Medulla oblongata (tissue), 1 donor: ENCODE measurements around the gene ELOVL4.
A peak's percentile ranks its signal among the peaks of the same experiment; 100 is the strongest.

ENCODE experiments used
- DNase-seq: peaks from one replicate; pipeline ENCODE4 v3.0.0-alpha.2; 2015; ENCODE audit errors: extremely low spot score

Gene ELOVL4

DNA sequence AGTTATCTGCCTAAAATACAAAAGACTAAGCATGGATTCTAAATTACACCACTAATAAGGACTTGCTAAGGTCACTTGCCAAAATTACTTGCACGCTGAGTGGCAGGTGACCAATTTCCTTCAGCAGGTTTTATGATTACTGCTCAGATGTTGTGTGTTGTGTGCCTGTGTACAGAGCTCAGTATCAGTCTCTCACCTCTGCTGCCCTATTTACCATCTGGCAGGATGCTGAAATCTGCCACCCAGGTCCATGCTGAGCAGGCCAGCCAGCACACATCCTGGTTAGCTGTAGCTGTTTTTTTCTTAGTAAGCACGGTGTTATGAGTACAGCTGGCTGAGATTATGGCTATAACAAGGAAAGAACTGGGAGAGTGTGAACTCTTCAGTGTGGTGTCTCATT is 34.0 kb downstream of the ELOVL4 start:
- no peak for DNase-seq

DNA sequence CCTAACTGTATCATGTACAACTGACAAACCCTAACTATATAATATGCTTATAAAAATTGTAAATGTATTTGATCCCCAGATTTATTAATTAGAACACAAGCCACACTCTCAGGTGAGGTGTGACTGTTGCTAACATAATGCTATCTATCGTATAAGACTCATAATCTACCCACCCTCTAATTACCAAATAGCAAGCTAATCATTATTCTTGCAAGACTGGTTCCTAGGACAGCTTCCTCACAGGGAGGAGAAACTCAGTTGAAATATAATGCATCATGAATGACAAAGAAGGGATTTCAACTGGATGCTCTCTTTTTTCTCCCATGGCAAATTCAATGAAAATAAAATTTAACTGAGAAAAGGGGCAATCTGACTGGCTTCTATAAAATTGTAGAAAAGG is 35.4 kb downstream of the ELOVL4 start:
- DNase-seq, result no peak

DNA sequence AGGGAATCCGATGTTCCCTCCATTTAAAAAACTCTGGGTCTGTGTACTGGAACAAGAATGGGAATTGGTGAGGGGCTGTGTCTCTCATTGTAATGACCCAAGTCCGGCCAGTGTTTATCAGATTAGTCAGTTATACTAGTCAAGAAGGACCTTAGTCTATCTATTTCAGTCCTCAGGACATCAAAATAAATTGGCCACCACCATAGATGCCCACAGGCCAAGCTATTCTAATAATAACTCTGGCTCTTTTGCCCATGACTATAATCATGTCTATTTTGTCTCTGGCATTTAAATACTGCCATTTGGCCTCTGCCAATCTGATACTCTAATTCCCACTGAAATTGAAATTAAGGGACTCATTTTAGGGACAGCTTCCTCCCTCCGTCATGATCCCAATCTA is 37.8 kb downstream of the ELOVL4 start:
- no peak for DNase-seq

DNA sequence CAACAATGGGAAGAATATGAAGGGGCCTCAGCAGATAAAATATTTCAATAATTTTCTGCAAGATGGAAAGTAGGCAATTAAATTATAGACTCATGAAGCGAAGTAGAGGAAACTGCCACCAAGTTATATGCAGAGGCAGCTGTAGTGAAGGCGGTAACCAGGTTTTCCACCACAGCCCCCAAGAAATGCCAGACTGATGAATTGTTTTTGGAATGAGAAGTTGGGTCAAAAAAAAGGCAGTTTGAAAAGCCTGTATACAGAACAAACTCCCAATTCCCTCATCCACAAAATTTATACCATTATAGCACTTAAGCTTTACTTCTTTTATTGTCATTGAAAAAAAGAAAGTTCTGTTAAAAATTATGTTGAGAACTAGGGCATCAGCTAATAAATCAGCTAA is 45.3 kb downstream of the ELOVL4 start:
- no peak for DNase-seq

DNA sequence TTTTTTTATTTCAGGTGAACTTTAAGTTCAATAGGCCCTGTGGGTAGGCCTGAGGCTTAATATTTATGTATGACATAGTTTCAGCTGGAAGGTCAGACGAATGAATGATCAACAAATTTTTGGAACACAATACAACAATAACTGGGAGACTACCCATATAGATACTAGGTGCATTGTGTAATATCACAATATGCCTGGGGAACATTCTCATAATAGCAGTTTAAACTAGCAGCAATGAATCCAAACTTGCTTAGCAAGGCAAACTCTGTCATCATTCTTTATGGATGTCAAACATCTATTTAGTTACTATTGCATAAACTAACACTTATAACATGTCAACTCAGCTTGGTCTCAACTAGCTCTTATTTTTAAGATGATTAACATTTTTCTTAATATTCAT is 49.3 kb downstream of the ELOVL4 start:
- no peak for DNase-seq

DNA sequence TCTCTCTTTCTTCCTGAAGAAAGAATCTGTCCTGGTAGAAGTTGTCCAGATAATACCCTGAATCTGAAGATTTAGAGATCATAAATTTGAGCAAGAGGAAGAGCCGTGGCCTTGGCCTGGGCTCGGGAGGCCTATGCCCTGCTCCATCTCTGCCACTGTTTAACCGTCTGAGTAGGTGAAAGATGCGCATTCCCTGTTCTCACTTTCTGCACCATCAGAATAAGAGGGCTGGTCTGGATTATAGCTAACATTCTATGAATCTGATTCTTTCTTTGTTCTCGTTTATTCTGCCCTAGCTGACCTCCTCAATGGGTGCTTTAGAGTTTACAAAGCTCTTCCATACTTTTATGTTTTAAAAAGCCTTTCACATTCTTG is 51.3 kb downstream of the ELOVL4 start:
- DNase-seq, result no peak

DNA sequence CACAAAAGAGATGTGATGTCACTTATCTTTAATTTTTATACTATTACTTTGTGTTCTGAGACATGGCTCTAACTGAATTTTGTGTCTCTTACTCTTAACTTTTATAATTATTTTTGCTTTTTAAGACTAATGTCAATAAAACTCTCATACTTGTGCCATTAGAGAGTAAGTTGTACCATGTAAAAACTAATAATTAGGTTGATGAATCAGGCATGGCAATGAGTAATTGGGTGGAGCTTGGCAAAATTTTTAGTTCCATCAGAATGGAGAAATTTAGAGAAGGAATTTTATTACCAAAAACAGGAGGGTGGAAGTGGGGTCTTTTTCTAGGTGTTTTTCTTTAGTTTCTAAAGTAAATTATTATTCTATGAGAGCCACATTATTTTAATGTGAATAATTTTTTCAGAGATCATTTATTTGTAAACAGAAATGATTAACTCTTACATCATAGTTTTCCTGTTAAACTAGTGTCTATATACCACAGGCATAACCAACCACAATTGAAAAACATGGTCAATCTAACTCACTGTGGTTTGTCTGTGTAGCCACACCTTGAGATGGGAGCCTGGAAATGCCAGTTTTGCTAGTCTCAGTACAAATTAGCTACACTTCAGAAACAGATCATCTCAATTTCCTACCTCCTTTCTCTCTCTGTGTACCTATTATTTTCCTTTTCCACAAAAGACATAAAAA is 51.8 kb downstream of the ELOVL4 start:
- no peak for DNase-seq

DNA sequence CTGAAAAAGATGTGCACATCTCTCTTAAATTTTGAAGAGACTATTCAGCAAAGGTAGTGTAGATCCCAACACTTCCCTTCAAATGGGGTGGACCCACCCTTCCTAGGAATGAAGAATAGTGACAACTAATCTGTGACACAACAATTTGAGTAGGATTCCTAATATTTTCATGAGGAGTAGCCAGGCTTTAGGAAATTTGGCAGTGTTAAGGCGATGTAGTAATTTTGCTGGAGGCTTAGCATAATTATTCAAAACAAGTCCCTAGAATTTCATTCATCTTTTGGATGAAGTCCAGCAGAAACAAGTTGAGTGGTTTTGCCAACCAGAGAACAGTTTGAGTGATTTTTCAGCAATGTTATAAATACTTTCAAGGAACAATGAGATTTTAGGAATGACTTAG is 52.4 kb downstream of the ELOVL4 start:
- DNase-seq, result no peak

DNA sequence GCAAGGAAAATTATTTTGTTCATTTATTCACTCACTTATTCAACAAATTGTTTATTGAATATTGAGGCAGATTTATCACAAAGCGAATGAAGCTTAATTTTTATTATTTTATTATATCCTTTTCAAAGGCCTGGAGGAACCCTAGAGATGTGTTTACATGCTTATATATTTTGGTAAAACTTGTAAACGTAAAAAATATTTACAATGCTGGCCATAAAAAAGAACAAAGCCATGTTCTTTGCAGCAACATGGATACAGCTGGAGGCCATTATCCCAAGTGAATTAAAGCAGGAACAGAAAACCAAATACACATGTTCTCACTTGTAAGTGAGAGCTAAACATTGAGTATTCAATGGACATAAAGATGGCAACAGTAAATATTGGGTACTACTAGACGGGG is 58.8 kb downstream of the ELOVL4 start:
- no peak for DNase-seq

DNA sequence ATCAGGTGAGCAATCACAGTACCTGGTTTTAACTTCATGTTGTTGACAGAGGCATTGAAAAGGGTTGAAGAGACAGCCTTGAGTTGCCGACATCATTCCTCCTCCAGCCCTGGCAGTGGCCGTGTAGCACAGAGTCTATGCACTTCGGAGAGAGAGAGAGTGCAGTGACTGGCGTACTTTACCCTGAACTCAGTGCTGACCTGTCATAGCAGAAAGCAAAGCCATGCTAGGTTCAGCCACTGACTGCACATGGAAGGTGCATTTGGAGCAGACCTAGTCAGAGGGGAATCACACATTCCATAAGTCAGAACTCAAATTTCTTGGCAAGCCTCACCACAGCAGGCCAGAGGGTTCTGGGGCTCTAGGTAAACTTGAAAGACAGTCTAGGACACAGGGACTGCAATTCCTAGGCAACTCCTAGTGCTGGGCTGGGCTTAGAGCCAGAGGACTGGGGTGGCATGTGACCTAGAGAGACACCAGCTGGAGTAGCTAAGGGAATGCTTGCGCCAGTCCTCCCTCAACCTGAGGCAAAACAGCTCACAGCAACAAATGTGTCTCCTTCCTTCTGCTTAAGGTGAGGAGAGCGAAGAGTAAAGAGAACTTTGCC is 69.1 kb downstream of the ELOVL4 start:
- DNase-seq, result peak; percentile 43

DNA sequence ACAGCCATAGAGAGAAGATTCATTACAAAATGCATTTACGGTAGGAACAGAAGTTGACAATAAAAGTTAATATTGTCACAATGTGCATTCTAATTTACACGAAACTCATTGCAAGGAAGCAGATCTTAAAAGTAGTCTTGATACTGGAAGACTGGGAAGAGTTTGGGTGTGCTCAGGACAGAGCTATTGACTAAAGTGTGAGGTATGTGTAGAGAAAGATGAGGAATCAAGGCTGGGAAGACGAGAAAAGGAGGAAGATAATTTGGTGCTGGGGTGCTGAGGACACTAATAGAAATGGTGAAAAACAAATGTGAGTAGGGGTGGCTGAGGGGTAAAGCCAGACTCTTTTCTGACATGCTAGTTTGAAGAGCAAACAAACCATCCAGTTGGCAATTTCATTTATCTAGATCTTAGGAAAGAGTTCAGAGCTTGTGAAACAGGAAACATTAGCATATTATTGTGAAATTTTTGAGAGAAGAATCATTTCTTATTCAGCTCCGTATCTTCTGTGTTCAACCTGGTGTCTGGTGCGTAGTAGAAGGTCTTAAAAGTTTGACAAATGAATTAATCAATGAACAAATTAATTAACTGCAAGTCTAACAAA is 72.7 kb downstream of the ELOVL4 start:
- no peak for DNase-seq

DNA sequence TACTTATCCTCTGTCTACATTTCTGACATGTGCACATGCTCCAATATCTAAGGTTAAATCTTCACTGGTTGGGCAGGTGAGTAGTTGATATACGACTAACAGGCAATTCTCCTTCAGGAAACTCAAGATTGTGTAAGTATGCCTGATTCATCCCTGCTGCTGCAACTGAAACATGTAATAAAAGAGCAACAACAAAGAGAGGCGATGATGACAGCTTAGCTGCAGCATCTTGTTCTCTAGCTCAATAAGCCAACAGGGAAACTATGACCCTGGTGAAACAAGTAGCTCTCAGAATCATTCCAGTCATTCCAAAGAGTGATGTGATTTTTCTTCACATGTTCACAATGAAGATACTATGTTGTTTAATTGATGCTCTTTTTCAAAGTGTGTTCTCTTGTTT is 74.4 kb downstream of the ELOVL4 start:
- DNase-seq, result no peak

DNA sequence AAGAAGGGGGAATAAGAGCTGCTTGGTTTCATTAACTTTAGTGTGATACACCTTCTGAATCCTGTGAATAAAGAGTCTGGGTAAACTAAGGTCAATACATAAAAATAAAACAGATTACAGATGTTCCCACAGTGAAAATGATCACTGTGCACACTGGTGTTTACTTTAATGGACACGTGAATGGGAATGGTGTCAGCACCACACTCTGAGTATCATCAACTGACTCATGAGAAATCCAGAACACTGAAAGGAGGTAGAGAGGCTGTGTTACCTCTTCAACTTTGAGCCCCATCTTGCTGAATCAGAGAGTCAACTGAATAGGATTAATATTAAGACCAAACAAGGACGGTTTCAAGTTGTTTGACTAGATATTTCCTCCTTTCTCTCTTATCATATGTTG is 75.0 kb downstream of the ELOVL4 start:
- no peak for DNase-seq

DNA sequence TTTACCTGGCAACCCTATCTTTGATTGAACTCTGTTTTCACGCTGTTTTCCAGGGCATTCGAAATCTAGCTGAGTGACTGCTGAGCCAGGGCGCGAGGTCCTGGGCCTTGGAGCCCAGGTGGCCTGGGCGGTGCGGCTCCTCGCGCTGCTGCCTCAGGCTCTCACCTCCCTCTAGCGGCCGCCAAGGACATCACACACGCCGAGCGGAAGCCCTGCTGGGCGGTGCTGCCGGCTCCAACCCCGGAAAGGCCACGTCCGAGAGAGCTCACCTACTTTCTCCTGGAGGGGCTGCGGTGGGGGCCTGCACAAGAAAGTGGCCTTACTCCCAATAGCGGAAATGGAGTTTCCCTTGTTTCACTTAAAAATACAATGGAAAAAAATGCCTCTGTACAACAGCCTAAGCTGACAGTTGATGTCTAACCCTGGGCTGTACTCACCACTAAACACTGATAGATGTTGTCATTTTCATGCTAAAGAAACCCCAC is 77.7 kb downstream of the ELOVL4 start:
- DNase-seq, result peak; percentile 77

DNA sequence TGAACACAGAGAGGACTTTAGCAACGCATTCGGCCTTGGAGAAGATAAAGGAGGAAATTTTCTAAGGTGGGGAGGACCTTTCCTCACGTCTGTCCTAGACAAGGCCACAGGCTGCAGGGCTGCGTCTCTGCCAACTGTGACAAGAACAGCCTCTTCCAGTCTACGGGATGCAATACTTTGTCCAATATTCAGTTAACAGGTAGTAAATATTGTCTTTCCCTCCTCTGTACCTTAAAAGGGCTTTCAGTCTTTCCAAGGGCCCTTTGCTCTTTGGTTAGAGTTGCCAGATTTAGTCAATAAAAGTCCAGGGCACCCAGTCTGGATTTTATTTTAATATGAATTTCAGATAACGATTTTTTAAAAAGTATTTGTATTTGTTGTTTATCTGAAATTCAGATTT is 78.2 kb downstream of the ELOVL4 start:
- DNase-seq, result no peak

DNA sequence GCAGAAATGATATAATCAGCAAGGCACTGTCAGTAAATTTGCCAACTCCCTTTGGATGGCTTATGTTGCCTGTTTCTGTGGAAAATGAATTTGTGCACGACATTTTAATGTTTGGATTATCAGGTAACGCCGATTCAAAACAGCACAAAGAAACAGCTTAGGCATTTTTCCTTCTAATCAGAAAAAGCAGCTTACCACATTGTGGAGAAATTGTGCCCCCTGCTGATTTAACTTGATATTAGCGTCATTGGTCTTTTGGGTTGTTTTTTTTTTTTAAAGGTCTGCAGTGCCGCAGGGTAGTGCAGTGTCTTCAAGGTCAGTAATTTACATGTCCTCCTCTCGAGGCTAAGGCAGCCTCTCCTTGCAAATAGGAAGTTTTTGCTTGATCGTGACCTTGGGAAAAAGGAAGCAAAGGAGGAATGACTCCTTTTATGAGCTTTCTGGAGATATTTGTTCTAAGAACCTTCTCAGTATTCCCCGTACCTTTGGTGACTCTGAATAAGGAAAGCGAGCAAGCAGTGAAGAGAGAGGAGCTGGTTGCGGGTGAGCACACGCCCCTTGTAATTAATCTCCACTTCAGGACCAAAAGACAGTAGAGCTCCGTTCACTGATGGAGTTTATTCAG is 79.1 kb downstream of the ELOVL4 start:
- DNase-seq, result peak; percentile 87
